A549 (cell line): Measurements from ENCODE around the gene LAMA3. TPM values are rescaled to one million over a fixed set of nuclear protein-coding genes. Genes with fewer than 3 reads are reported as not detected.

Experiments
- ATAC-seq, 2 experiments: fragments of 200-7000 bp in 1 of 2; fragments of >200 bp in 1 of 2; cut with Nextera tagmentation in 1 of 2; cut with Tn5 transposase in 1 of 2; 3 replicates each; pipeline versions ENCODE4 v1.8.0 to v1.9.1; 2018 to 2020; ENCODE audit warnings: mild to moderate bottlenecking in 1 of 2, moderate library complexity in 1 of 2
- CTCF ChIA-PET: fragments of 300-600 bp; sonication (Branson Sonifier 250); formaldehyde crosslinking; extraction: SDS; loops from one replicate; lab custom pipeline; 2021; ENCODE audit warnings: antibody characterized with exemption, inconsistent platforms; lab: Yijun Ruan, JAX
- POLR2A ChIA-PET: fragments of 350-600 bp; formaldehyde crosslinking; extraction: SDS; loops from one replicate; lab custom pipeline; 2021; ENCODE audit warnings: antibody characterized with exemption, inconsistent platforms; lab: Yijun Ruan, JAX
- DNase-seq, 2 experiments: peaks; one replicate each; pipeline versions ENCODE4 v3.0.0 to v3.0.0-alpha.2; 2011 to 2016; ENCODE audit warnings: low read depth in 1 of 2, low spot score in 1 of 2
- FAIRE-seq: peaks from 2 replicates; lab custom pipeline; 2011; peaks lifted over from hg19 to GRCh38; lab: Jason Lieb, UNC
- H3K27ac ChIP-seq, 2 experiments: fragments of >200 bp; sonication (Bioruptor Twin); formaldehyde crosslinking; 3 replicates each; pipeline ENCODE4 v1.5.1; 2016 to 2017
- H3K4me1 ChIP-seq: fragments of >200 bp; sonication (Bioruptor Twin); formaldehyde crosslinking; 3 replicates; pipeline ENCODE4 v1.6.1; 2016
- H3K4me2 ChIP-seq: fragments of >200 bp; sonication (Bioruptor Twin); formaldehyde crosslinking; 3 replicates; pipeline ENCODE4 v1.6.1; 2016
- H3K4me3 ChIP-seq: fragments of >200 bp; sonication (Bioruptor Twin); formaldehyde crosslinking; 3 replicates; pipeline ENCODE4 v1.5.1; 2016
- H3K9me3 ChIP-seq: fragments of >200 bp; sonication (Bioruptor Twin); formaldehyde crosslinking; 3 replicates; pipeline ENCODE4 v1.6.1; 2016
- BHLHE40 ChIP-seq: IDR thresholded peaks from 2 replicates; pipeline ENCODE4 v1.6.1; 2012; ENCODE audit warnings: low read depth, low read length, inconsistent platforms
- CBX2 ChIP-seq: fragments of 200-600 bp; sonication (generic); IDR thresholded peaks from 2 replicates; pipeline ENCODE4 v1.6.1; 2016; ENCODE audit warnings: low read depth, mild to moderate bottlenecking, borderline replicate concordance
- CTCF ChIP-seq: fragments of >200 bp; sonication (Bioruptor Twin); formaldehyde crosslinking; IDR thresholded peaks from 3 replicates; pipeline ENCODE4 v1.5.1; 2016
- HDAC2 ChIP-seq: fragments of 200-600 bp; sonication (generic); IDR thresholded peaks from 2 replicates; pipeline ENCODE4 v1.6.1; 2016
- HEYL ChIP-seq: fragments of 250-450 bp; sonication (Bioruptor Pico); IDR thresholded peaks from 2 replicates; pipeline ENCODE4 v1.8.0; 2021; ENCODE audit warnings: mild to moderate bottlenecking, moderate library complexity
- JUN ChIP-seq, 2 experiments: fragments of >200 bp; sonication (Bioruptor Twin); formaldehyde crosslinking; IDR thresholded peaks; 2 replicates in 1 of 2; 3 replicates in 1 of 2; pipeline ENCODE4 v1.6.1; 2016 to 2017
- KDM1A ChIP-seq: fragments of 200-600 bp; sonication (generic); IDR thresholded peaks from 2 replicates; pipeline ENCODE4 v1.6.1; 2016; ENCODE audit warnings: low read depth, mild to moderate bottlenecking
- KDM5A ChIP-seq: fragments of 200-600 bp; sonication (generic); IDR thresholded peaks from 2 replicates; pipeline ENCODE4 v1.6.1; 2016; ENCODE audit warnings: antibody characterized with exemption, mild to moderate bottlenecking
- MAFK ChIP-seq: fragments of 450-650 bp; IDR thresholded peaks from 2 replicates; pipeline ENCODE4 v1.6.1; 2014; ENCODE audit not compliant: partially characterized antibody
- NFE2L2 ChIP-seq: fragments of 150-350 bp; conservative IDR thresholded peaks from 2 replicates; pipeline ENCODE4 v1.6.1; 2014; ENCODE audit warnings: low read length
- NPAS2 ChIP-seq: fragments of 250-450 bp; sonication (Bioruptor Pico); IDR thresholded peaks from 2 replicates; pipeline ENCODE4 v1.8.0; 2022; ENCODE audit warnings: mild to moderate bottlenecking, moderate library complexity, borderline replicate concordance
- POLR2A ChIP-seq: IDR thresholded peaks from 2 replicates; pipeline ENCODE4 v1.6.1; 2012; ENCODE audit warnings: mild to moderate bottlenecking, low read length
- RARB ChIP-seq: fragments of 250-450 bp; sonication (Bioruptor Pico); IDR thresholded peaks from 2 replicates; pipeline ENCODE4 v1.8.0; 2021; ENCODE audit warnings: mild to moderate bottlenecking, moderate library complexity
- RFX5 ChIP-seq: fragments of 450-650 bp; IDR thresholded peaks from 2 replicates; pipeline ENCODE4 v1.7.1; 2014; ENCODE audit warnings: antibody characterized with exemption, mild to moderate bottlenecking, moderate library complexity
- ZFP36 ChIP-seq: fragments of 450-650 bp; IDR thresholded peaks from 2 replicates; pipeline ENCODE4 v1.6.1; 2014; ENCODE audit warnings: borderline replicate concordance; ENCODE audit not compliant: partially characterized antibody
- WGBS: methylation state at CpG from one replicate; pipeline ENCODE4 v1.1.6; 2017; ENCODE audit errors: missing lambda C conversion rate; 5-methylcytosine and 5-hydroxymethylcytosine counted together
- polyA plus RNA-seq, 4 experiments: library from polyadenylated mRNA; depleted of rRNA in 3 of 4; stranded (reverse); fragments of >200 nt; fragmentation: RNase III in 1 of 4; extraction: RNeasy Plus Mini Kit Qiagen cat#74134 plus additional on column Dnase treatment in 1 of 4; gene quantifications; 2 replicates in 3 of 4; 3 replicates in 1 of 4; pipeline ENCODE4 v1.2.3, GENCODE V29; 2011 to 2017
- TF ChIP-seq, protein P1 (sequence below): IDR thresholded peaks from 2 replicates; pipeline ENCODE4 v1.6.1; 2012; ENCODE audit warnings: low read depth, borderline replicate concordance
- TF ChIP-seq, protein P2 (sequence below): fragments of 200-600 bp; sonication (generic); IDR thresholded peaks from 2 replicates; pipeline ENCODE4 v1.6.1; 2016; ENCODE audit warnings: antibody characterized with exemption, mild to moderate bottlenecking, moderate library complexity
- TF ChIP-seq, protein P3 (sequence below): IDR thresholded peaks from 2 replicates; pipeline ENCODE4 v1.6.1; 2012
- TF ChIP-seq, protein P4 (sequence below): IDR thresholded peaks from 2 replicates; pipeline ENCODE4 v1.6.1; 2012

LAMA3 gene
- polyA plus RNA-seq, 2 of the 4 experiments (the other 2 are of a cell fraction): 18.2 to 31.0 TPM

- ChIA-PET CTCF (interaction anchor here (0.5 kb wide), 1 partner anchor 349 kb away, joined by 3 read pairs; no protein-coding TSS in a partner anchor), POLR2A (no interaction called here)
- ATAC-seq (no peak), DNase-seq (no peak), FAIRE-seq (no peak)
- H3K27ac ChIP-seq: no peak overlapping the region
- TF ChIP-seq NPAS2 (CRISPR knock-in tag) (no peak), KDM5A (no peak), NFE2L2 (no peak), HEYL (CRISPR knock-in tag) (no peak), RARB (CRISPR knock-in tag) (no peak), BHLHE40 (no peak), CTCF (no peak), JUN (IDR thresholded peaks at IDR 0.05) (no peak), ZFP36 (no peak)
- TF ChIP-seq, protein P1, sequence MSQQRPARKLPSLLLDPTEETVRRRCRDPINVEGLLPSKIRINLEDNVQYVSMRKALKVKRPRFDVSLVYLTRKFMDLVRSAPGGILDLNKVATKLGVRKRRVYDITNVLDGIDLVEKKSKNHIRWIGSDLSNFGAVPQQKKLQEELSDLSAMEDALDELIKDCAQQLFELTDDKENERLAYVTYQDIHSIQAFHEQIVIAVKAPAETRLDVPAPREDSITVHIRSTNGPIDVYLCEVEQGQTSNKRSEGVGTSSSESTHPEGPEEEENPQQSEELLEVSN: no peak
- TF ChIP-seq, protein P2, sequence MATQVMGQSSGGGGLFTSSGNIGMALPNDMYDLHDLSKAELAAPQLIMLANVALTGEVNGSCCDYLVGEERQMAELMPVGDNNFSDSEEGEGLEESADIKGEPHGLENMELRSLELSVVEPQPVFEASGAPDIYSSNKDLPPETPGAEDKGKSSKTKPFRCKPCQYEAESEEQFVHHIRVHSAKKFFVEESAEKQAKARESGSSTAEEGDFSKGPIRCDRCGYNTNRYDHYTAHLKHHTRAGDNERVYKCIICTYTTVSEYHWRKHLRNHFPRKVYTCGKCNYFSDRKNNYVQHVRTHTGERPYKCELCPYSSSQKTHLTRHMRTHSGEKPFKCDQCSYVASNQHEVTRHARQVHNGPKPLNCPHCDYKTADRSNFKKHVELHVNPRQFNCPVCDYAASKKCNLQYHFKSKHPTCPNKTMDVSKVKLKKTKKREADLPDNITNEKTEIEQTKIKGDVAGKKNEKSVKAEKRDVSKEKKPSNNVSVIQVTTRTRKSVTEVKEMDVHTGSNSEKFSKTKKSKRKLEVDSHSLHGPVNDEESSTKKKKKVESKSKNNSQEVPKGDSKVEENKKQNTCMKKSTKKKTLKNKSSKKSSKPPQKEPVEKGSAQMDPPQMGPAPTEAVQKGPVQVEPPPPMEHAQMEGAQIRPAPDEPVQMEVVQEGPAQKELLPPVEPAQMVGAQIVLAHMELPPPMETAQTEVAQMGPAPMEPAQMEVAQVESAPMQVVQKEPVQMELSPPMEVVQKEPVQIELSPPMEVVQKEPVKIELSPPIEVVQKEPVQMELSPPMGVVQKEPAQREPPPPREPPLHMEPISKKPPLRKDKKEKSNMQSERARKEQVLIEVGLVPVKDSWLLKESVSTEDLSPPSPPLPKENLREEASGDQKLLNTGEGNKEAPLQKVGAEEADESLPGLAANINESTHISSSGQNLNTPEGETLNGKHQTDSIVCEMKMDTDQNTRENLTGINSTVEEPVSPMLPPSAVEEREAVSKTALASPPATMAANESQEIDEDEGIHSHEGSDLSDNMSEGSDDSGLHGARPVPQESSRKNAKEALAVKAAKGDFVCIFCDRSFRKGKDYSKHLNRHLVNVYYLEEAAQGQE: no peak
- no peaks in the 10 kb centered on the region for H3K9me3 ChIP-seq
- no peak overlapping the region for H3K4me2 ChIP-seq
- H3K4me3 ChIP-seq: no peak overlapping the region
- no peaks in the 10 kb centered on the region for H3K4me1 ChIP-seq
- 94% methylated on average over 7 of the region's 7 CpGs for WGBS
Observed at GRCh38 chr18:23876921-23877320, 187.7 kb downstream of the LAMA3 start.

- H3K4me3 ChIP-seq: no peak overlapping the region
- FAIRE-seq: no peak
- DNase-seq: no peak
- CTCF ChIA-PET: no interaction called here
- H3K4me2 ChIP-seq: no peak overlapping the region
- TF ChIP-seq RFX5 (no peak), JUN (IDR thresholded peaks at IDR 0.05) (no peak), KDM1A (no peak), POLR2A (no peak), MAFK (no peak), HDAC2 (no peak), CBX2 (no peak)
- TF ChIP-seq, protein P3, sequence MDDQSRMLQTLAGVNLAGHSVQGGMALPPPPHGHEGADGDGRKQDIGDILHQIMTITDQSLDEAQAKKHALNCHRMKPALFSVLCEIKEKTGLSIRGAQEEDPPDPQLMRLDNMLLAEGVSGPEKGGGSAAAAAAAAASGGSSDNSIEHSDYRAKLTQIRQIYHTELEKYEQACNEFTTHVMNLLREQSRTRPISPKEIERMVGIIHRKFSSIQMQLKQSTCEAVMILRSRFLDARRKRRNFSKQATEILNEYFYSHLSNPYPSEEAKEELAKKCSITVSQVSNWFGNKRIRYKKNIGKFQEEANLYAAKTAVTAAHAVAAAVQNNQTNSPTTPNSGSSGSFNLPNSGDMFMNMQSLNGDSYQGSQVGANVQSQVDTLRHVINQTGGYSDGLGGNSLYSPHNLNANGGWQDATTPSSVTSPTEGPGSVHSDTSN: no peak
- TF ChIP-seq, protein P4, sequence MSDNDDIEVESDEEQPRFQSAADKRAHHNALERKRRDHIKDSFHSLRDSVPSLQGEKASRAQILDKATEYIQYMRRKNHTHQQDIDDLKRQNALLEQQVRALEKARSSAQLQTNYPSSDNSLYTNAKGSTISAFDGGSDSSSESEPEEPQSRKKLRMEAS: no peak
- no peaks in the 10 kb centered on the region for H3K9me3 ChIP-seq
- no peaks in the 10 kb centered on the region for H3K4me1 ChIP-seq
- H3K27ac ChIP-seq: no peak overlapping the region
- WGBS: 90% methylated on average over 4 of the region's 4 CpGs
- ATAC-seq: no peak
- POLR2A ChIA-PET: no interaction called here
Observed at GRCh38 chr18:23877371-23877770, 188.1 kb downstream of the LAMA3 start.
